GM12878 (cell line): ENCODE results near the gene FREY1. TPM values are rescaled to one million over a fixed set of nuclear protein-coding genes. Genes with fewer than 3 reads are reported as not detected.

Experiments
- BHLHE40 ChIP-seq, 2 experiments: fragments of 450-650 bp in 1 of 2; IDR thresholded peaks; 2 replicates each; pipeline ENCODE4 v1.6.1; 2011 to 2017; ENCODE audit warnings: low read depth in 2 of 2, borderline replicate concordance in 1 of 2, improper control_type of control experiment in 1 of 2, low read length in 1 of 2, mild to moderate bottlenecking in 1 of 2
- CREB1 ChIP-seq: IDR thresholded peaks from 2 replicates; pipeline ENCODE4 v1.6.1; 2012; ENCODE audit warnings: low read depth, mild to moderate bottlenecking, inconsistent platforms
- EP300 ChIP-seq, 2 experiments: fragments of 150-350 bp in 1 of 2; IDR thresholded peaks; 2 replicates each; pipeline ENCODE4 v1.6.1; 2011 to 2012; ENCODE audit warnings: low read depth in 2 of 2, low read length in 2 of 2, borderline replicate concordance in 1 of 2, improper control_type of control experiment in 1 of 2, inconsistent platforms in 1 of 2; ENCODE audit not compliant: control insufficient read depth in 1 of 2
- ETV6 ChIP-seq, 2 experiments: fragments of 450-650 bp in 1 of 2; IDR thresholded peaks in 1 of 2; conservative IDR thresholded peaks in 1 of 2; 2 replicates each; pipeline ENCODE4 v1.6.1; 2014; ENCODE audit warnings: antibody characterized with exemption in 1 of 2, borderline replicate concordance in 1 of 2, low read depth in 1 of 2, mild to moderate bottlenecking in 1 of 2, moderate library complexity in 1 of 2
- GABPA ChIP-seq: IDR thresholded peaks from 2 replicates; pipeline ENCODE4 v1.6.1; 2014; ENCODE audit warnings: antibody characterized with exemption, low read depth, mild to moderate bottlenecking, inconsistent platforms
- GATAD2B ChIP-seq: fragments of 450-650 bp; conservative IDR thresholded peaks from 2 replicates; pipeline ENCODE4 v1.6.1; 2017; ENCODE audit warnings: low read depth, mild to moderate bottlenecking, moderate library complexity
- IKZF1 ChIP-seq: fragments of 450-650 bp; conservative IDR thresholded peaks from 2 replicates; pipeline ENCODE4 v1.6.1; 2017; ENCODE audit warnings: antibody characterized with exemption, mild to moderate bottlenecking
- LARP7 ChIP-seq: fragments of 450-650 bp; IDR thresholded peaks from 2 replicates; pipeline ENCODE4 v1.6.1; 2017; ENCODE audit warnings: mild to moderate bottlenecking
- MXI1 ChIP-seq: fragments of 150-350 bp; IDR thresholded peaks from 2 replicates; pipeline ENCODE4 v1.6.1; 2011; ENCODE audit warnings: low read depth, mild to moderate bottlenecking, inconsistent platforms, low read length, improper control_type of control experiment
- NFYB ChIP-seq: IDR thresholded peaks from 2 replicates; pipeline ENCODE4 v1.6.1; 2011; ENCODE audit warnings: low read depth, mild to moderate bottlenecking, low read length, improper control_type of control experiment, moderate library complexity; ENCODE audit not compliant: insufficient read depth
- NR2F1 ChIP-seq: fragments of 450-650 bp; conservative IDR thresholded peaks from 2 replicates; pipeline ENCODE4 v1.6.1; 2017; ENCODE audit warnings: mild to moderate bottlenecking
- PAX8 ChIP-seq: fragments of 450-650 bp; IDR thresholded peaks from 2 replicates; pipeline ENCODE4 v1.6.1; 2017; ENCODE audit warnings: mild to moderate bottlenecking, moderate library complexity
- POU2F2 ChIP-seq: IDR thresholded peaks from 3 replicates; pipeline ENCODE4 v1.6.1; 2011; ENCODE audit warnings: low read depth, mild to moderate bottlenecking, low read length, borderline replicate concordance
- RBBP5 ChIP-seq: fragments of 200-600 bp; sonication (generic); conservative IDR thresholded peaks from 2 replicates; pipeline ENCODE4 v1.6.1; 2016
- RUNX3 ChIP-seq: IDR thresholded peaks from 2 replicates; pipeline ENCODE4 v1.6.1; 2012; ENCODE audit warnings: low read length, inconsistent platforms
- SIN3A ChIP-seq: IDR thresholded peaks from 2 replicates; pipeline ENCODE4 v1.6.1; 2012; ENCODE audit warnings: low read depth, low read length, improper control_type of control experiment
- SMARCA5 ChIP-seq: fragments of 450-650 bp; IDR thresholded peaks from 2 replicates; pipeline ENCODE4 v1.6.1; 2017; ENCODE audit warnings: mild to moderate bottlenecking
- SP1 ChIP-seq: IDR thresholded peaks from one replicate; pipeline ENCODE4 v1.6.1; 2011; ENCODE audit warnings: low read depth, low read length
- STAT1 ChIP-seq: fragments of 450-650 bp; conservative IDR thresholded peaks from 2 replicates; pipeline ENCODE4 v1.6.1; 2014; ENCODE audit warnings: antibody characterized with exemption, mild to moderate bottlenecking
- TAF1 ChIP-seq: IDR thresholded peaks from 2 replicates; pipeline ENCODE4 v1.6.1; 2011; ENCODE audit warnings: mild to moderate bottlenecking, low read depth, low read length, borderline replicate concordance
- TCF3 ChIP-seq: IDR thresholded peaks from 2 replicates; pipeline ENCODE4 v1.6.1; 2012; ENCODE audit warnings: low read depth, mild to moderate bottlenecking, low read length, borderline replicate concordance; ENCODE audit not compliant: insufficient read depth
- ZNF207 ChIP-seq: fragments of 450-650 bp; IDR thresholded peaks from 2 replicates; pipeline ENCODE4 v1.6.1; 2014; ENCODE audit warnings: antibody characterized with exemption, mild to moderate bottlenecking, borderline replicate concordance
- polyA plus RNA-seq, 11 experiments: library from polyadenylated mRNA; depleted of rRNA in 4 of 11; unstranded in 6 of 11; stranded (reverse) in 5 of 11; fragments of >200 nt; fragmentation: Nextera tagmentation in 4 of 11; fragmentation: Illumina TruSeq in 1 of 11; extraction: Ambion mirVana in 4 of 11; extraction: Trizol in 1 of 11; gene quantifications; 1 replicate in 1 of 11; 2 replicates in 10 of 11; pipeline versions ENCODE4 v1.2.1 to v1.2.3, GENCODE V29; 2011 to 2016; ENCODE audit warnings: inconsistent platforms in 2 of 11, missing spikeins in 2 of 11, low read depth in 1 of 11
- total RNA-seq, 4 experiments: library from RNA; depleted of rRNA in 3 of 4; stranded (reverse); fragments of >200 nt in 3 of 4; fragmentation: Illumina TruSeq in 1 of 4; extraction: Trizol in 1 of 4; gene quantifications; 2 replicates each; pipeline versions ENCODE4 v1.2.1 to v1.2.3, GENCODE V29; 2013 to 2021
- TF ChIP-seq, protein P1 (sequence below): IDR thresholded peaks from 2 replicates; pipeline ENCODE4 v1.6.1; 2011; ENCODE audit warnings: low read depth, low read length, improper control_type of control experiment, borderline replicate concordance
- TF ChIP-seq, protein P2 (sequence below): fragments of 450-650 bp; conservative IDR thresholded peaks from 2 replicates; pipeline ENCODE4 v1.6.1; 2017; ENCODE audit warnings: mild to moderate bottlenecking, moderate library complexity
- TF ChIP-seq, protein P3 (sequence below): fragments of 450-650 bp; IDR thresholded peaks from 2 replicates; pipeline ENCODE4 v1.6.1; 2016; ENCODE audit warnings: mild to moderate bottlenecking

FREY1 gene
- total and polyA plus RNA-seq, 10 of the 15 experiments (the other 5 are each of a cell fraction or from before 2014, with no cell fraction given): 0.13 to 1.7 (median 0.39) TPM; not detected in 3

DNA sequence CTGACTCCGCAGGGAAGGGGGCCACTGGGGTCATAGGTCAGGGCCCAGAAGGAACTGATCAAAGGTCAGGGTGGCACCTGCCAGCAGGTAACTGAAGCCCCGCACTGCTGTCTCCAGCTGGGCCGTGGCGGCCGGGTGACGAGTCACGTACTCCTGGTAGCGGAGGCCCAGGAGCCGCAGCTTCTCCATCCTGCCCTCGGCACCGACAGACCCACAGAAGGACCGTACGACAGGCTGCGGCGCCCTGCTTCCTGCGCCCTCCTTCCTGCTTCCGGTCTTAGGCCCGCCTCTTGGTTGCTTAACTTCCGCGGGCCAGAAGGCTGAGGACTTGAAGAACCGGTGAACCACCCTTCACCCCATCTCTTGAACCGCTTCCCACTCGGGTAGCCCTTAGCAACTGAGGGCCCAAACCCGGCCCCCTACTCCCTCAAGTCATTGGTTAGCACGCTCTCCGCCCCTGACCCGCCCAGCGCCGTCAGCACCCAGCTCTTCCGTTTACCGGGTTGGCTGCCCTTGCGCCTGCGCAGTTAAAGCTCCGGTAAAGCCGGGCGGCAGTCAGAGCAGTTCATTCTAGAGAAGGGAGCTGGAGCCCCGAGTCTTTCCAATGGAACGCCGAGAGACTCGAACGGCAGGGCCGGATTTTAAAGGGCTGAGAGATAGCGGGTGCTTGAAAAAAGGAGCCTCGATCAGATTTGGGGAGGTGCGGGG is 10.7 kb upstream of the FREY1 start, which contains the start of gene PEX16 (continued):
- TF ChIP-seq SP1: peak; percentile 58
- TF ChIP-seq RUNX3: no peak
- TF ChIP-seq MXI1: 0 out of 2 replicates have a peak, but pooled peaks have one; percentile 43
- TF ChIP-seq BHLHE40 (IDR thresholded peaks at IDR 0.05; ENCODE audit: borderline replicate concordance in 1 of 2, low read depth in 2 of 2, low read length in 1 of 2): no peak; a peak in 1 of 4 replicates
- peak; percentile 57; the same call in 1 of the 2 replicates for TF ChIP-seq SMARCA5
- peak; percentile 72 for TF ChIP-seq NFYB
- TF ChIP-seq NR2F1: peak; percentile 98
- TF ChIP-seq, protein P1, sequence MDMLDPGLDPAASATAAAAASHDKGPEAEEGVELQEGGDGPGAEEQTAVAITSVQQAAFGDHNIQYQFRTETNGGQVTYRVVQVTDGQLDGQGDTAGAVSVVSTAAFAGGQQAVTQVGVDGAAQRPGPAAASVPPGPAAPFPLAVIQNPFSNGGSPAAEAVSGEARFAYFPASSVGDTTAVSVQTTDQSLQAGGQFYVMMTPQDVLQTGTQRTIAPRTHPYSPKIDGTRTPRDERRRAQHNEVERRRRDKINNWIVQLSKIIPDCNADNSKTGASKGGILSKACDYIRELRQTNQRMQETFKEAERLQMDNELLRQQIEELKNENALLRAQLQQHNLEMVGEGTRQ: no peak
- TF ChIP-seq POU2F2: peak; percentile 49; the same call in 1 of the 3 replicates
- peak; percentile 83; the same call in 1 of the 2 replicates for TF ChIP-seq LARP7
- TF ChIP-seq, protein P2, sequence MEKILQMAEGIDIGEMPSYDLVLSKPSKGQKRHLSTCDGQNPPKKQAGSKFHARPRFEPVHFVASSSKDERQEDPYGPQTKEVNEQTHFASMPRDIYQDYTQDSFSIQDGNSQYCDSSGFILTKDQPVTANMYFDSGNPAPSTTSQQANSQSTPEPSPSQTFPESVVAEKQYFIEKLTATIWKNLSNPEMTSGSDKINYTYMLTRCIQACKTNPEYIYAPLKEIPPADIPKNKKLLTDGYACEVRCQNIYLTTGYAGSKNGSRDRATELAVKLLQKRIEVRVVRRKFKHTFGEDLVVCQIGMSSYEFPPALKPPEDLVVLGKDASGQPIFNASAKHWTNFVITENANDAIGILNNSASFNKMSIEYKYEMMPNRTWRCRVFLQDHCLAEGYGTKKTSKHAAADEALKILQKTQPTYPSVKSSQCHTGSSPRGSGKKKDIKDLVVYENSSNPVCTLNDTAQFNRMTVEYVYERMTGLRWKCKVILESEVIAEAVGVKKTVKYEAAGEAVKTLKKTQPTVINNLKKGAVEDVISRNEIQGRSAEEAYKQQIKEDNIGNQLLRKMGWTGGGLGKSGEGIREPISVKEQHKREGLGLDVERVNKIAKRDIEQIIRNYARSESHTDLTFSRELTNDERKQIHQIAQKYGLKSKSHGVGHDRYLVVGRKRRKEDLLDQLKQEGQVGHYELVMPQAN: peak; percentile 94
- TF ChIP-seq SIN3A: peak; percentile 55
- peak in 1 of 2 experiments; percentile 41; a peak in 1 of 4 replicates for TF ChIP-seq ETV6 (conservative IDR thresholded peaks at IDR 0.05 in 1 of 2, IDR thresholded peaks at IDR 0.05 in 1 of 2; ENCODE audit: borderline replicate concordance in 1 of 2, low read depth in 1 of 2)
- TF ChIP-seq STAT1: no peak; the same call in 1 of the 2 replicates
- no peak for TF ChIP-seq RBBP5
- TF ChIP-seq PAX8: no peak
- peak; percentile 45 for TF ChIP-seq IKZF1
- TF ChIP-seq GATAD2B: peak; percentile 84
- TF ChIP-seq CREB1: peak; percentile 72
- peak; percentile 96 for TF ChIP-seq GABPA
- peak; percentile 75 for TF ChIP-seq TAF1
- TF ChIP-seq TCF3: no peak
- TF ChIP-seq, protein P3, sequence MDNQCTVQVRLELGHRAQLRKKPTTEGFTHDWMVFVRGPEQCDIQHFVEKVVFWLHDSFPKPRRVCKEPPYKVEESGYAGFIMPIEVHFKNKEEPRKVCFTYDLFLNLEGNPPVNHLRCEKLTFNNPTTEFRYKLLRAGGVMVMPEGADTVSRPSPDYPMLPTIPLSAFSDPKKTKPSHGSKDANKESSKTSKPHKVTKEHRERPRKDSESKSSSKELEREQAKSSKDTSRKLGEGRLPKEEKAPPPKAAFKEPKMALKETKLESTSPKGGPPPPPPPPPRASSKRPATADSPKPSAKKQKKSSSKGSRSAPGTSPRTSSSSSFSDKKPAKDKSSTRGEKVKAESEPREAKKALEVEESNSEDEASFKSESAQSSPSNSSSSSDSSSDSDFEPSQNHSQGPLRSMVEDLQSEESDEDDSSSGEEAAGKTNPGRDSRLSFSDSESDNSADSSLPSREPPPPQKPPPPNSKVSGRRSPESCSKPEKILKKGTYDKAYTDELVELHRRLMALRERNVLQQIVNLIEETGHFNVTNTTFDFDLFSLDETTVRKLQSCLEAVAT: peak; percentile 100
- TF ChIP-seq ZNF207: peak; percentile 21
- no peak; a peak in 1 of 4 replicates for TF ChIP-seq EP300 (IDR thresholded peaks at IDR 0.05; ENCODE audit: borderline replicate concordance in 1 of 2, control insufficient read depth in 1 of 2, low read depth in 2 of 2, low read length in 2 of 2)
